Mononuclear cell (primary cell): Measurements from ENCODE around the gene IL10RB. TPM values are rescaled to one million over a fixed set of nuclear protein-coding genes. Genes with fewer than 3 reads are reported as not detected.
"Not testable (repeated sequence)": the region's sequence is repeated elsewhere in the genome, so short reads cannot be mapped to it uniquely, and the experiment has no call there.

Experiments
- H3K27me3 ChIP-seq: 2 replicates; pipeline ENCODE4 v1.6.0; 2011; ENCODE audit warnings: low read length, control low read depth; ENCODE audit not compliant: insufficient read depth
- H3K4me1 ChIP-seq: 2 replicates; pipeline ENCODE4 v1.5.1; 2011; ENCODE audit warnings: mild to moderate bottlenecking, low read length, control low read depth; ENCODE audit not compliant: insufficient read depth
- H3K4me3 ChIP-seq: 2 replicates; pipeline ENCODE4 v1.5.1; 2011; ENCODE audit warnings: mild to moderate bottlenecking, low read length, moderate library complexity
- H3K9me3 ChIP-seq: 2 replicates; pipeline ENCODE4 v1.5.1; 2011; ENCODE audit warnings: low read depth, mild to moderate bottlenecking, control low read depth, low read length
- total RNA-seq: library from RNA; depleted of rRNA; stranded (reverse); fragments of >200 nt; gene quantifications from one replicate; pipeline ENCODE4 v1.2.3, GENCODE V29; 2012

IL10RB gene
- total RNA-seq, 1 donor = 18.7 TPM

- no peaks in the 10 kb centered on the region for H3K27me3 ChIP-seq
- H3K9me3 ChIP-seq = no peaks in the 10 kb centered on the region
- H3K4me1 ChIP-seq = peaks cover 12% of the 10 kb centered on the region
- no peak overlapping the region for H3K4me3 ChIP-seq
Measured at GRCh38 chr21:33315946-33316710, 50.0 kb downstream of the IL10RB start.

GRCh38 chr21:33317145-33317544 is 51.0 kb downstream of the IL10RB start:
- Histone ChIP-seq H3K4me1 (peaks cover 7% of the 10 kb centered on the region), H3K27me3 (no peaks in the 10 kb centered on the region), H3K9me3 (no peaks in the 10 kb centered on the region), H3K4me3 (no peak overlapping the region)

- no peaks in the 10 kb centered on the region for H3K9me3 ChIP-seq
- H3K27me3 ChIP-seq = no peaks in the 10 kb centered on the region
- H3K4me1 ChIP-seq = no peaks in the 10 kb centered on the region
- no peak overlapping the region for H3K4me3 ChIP-seq
Measured at GRCh38 chr21:33317786-33318486, 51.8 kb downstream of the IL10RB start.

GRCh38 chr21:33321005-33321404 is 54.8 kb downstream of the IL10RB start:
- not testable (repeated sequence) for H3K4me1 ChIP-seq, H3K9me3 ChIP-seq, H3K4me3 ChIP-seq, H3K27me3 ChIP-seq

GRCh38 chr21:33323610-33324009 is 57.4 kb downstream of the IL10RB start:
- not testable (repeated sequence) for H3K27me3 ChIP-seq, H3K9me3 ChIP-seq, H3K4me3 ChIP-seq
- H3K4me1 ChIP-seq = peaks cover 31% of the 10 kb centered on the region

GRCh38 chr21:33324291-33325221 is 58.4 kb downstream of the IL10RB start, which contains the start of gene IFNAR1:
IFNAR1 (plus strand) TSS chr21:33324970; CDS start chr21:33325056, 86 bp downstream.
- peaks cover 31% of the 10 kb centered on the region for H3K4me1 ChIP-seq
- H3K27me3 ChIP-seq = no peaks in the 10 kb centered on the region
- H3K9me3 ChIP-seq = no peaks in the 10 kb centered on the region
- peak within 1 kb of the TSS; percentile 98 for H3K4me3 ChIP-seq

GRCh38 chr21:33325222-33326067 is 59.3 kb downstream of the IL10RB start:
- no peaks in the 10 kb centered on the region for H3K9me3 ChIP-seq
- H3K4me3 ChIP-seq = peak overlapping the region; percentile 98
- H3K27me3 ChIP-seq = no peaks in the 10 kb centered on the region
- H3K4me1 ChIP-seq = peaks cover 40% of the 10 kb centered on the region

GRCh38 chr21:33327326-33327725 is 61.2 kb downstream of the IL10RB start:
- H3K4me3 ChIP-seq = no peak overlapping the region
- H3K4me1 ChIP-seq = peaks cover 58% of the 10 kb centered on the region
- H3K9me3 ChIP-seq = no peaks in the 10 kb centered on the region
- H3K27me3 ChIP-seq = no peaks in the 10 kb centered on the region

- Histone ChIP-seq H3K4me1 (peaks cover 58% of the 10 kb centered on the region), H3K4me3 (no peak overlapping the region), H3K27me3 (no peaks in the 10 kb centered on the region), H3K9me3 (peaks cover 2% of the 10 kb centered on the region)
Measured at GRCh38 chr21:33327792-33328433, 61.7 kb downstream of the IL10RB start.

GRCh38 chr21:33330726-33331125 is 64.6 kb downstream of the IL10RB start:
- Histone ChIP-seq H3K9me3 (peaks cover 6% of the 10 kb centered on the region), H3K4me1 (peaks cover 59% of the 10 kb centered on the region), H3K27me3 (no peaks in the 10 kb centered on the region), H3K4me3 (no peak overlapping the region)

- Histone ChIP-seq H3K4me3 (no peak overlapping the region), H3K4me1 (peaks cover 45% of the 10 kb centered on the region), H3K27me3 (no peaks in the 10 kb centered on the region), H3K9me3 (peaks cover 6% of the 10 kb centered on the region)
Measured at GRCh38 chr21:33332143-33332542, 66.0 kb downstream of the IL10RB start.

- no peaks in the 10 kb centered on the region for H3K27me3 ChIP-seq
- peaks cover 6% of the 10 kb centered on the region for H3K9me3 ChIP-seq
- peaks cover 37% of the 10 kb centered on the region for H3K4me1 ChIP-seq
- H3K4me3 ChIP-seq = no peak overlapping the region
Measured at GRCh38 chr21:33334191-33334590, 68.0 kb downstream of the IL10RB start.

GRCh38 chr21:33334824-33335223 is 68.7 kb downstream of the IL10RB start:
- Histone ChIP-seq H3K4me3 (no peak overlapping the region), H3K27me3 (no peaks in the 10 kb centered on the region), H3K4me1 (peaks cover 39% of the 10 kb centered on the region), H3K9me3 (peaks cover 6% of the 10 kb centered on the region)

- peaks cover 21% of the 10 kb centered on the region for H3K4me1 ChIP-seq
Measured at GRCh38 chr21:33339135-33339534, 73.0 kb downstream of the IL10RB start.

More at GRCh38 chr21:33339135-33339534, 73.0 kb downstream of the IL10RB start:
- H3K27me3 ChIP-seq = no peaks in the 10 kb centered on the region
- H3K4me3 ChIP-seq = no peak overlapping the region
- H3K9me3 ChIP-seq = no peaks in the 10 kb centered on the region
